H1 (cell line): ENCODE results near the gene OR51M1.

Experiments used
- ATF2 ChIP-seq: IDR thresholded peaks from 2 replicates; pipeline ENCODE4 v1.6.1; 2012; ENCODE audit warnings: low read length, inconsistent platforms
- CHD1 ChIP-seq: IDR thresholded peaks from 2 replicates; pipeline ENCODE4 v1.6.1; 2012; ENCODE audit warnings: low read depth, low read length, improper control_type of control experiment
- CTCF ChIP-seq, 3 experiments: IDR thresholded peaks; 1 replicate in 2 of 3; 2 replicates in 1 of 3; pipeline versions ENCODE4 v1.5.1 to v1.6.1; 2011; ENCODE audit warnings: low read length in 3 of 3, mild to moderate bottlenecking in 3 of 3, inconsistent platforms in 2 of 3, low read depth in 1 of 3, moderate library complexity in 1 of 3; ENCODE audit not compliant: insufficient read depth in 1 of 3; ENCODE audit errors: control extremely low read depth in 1 of 3
- GTF2F1 ChIP-seq: IDR thresholded peaks from 2 replicates; pipeline ENCODE4 v1.6.1; 2012; ENCODE audit warnings: low read depth, low read length, improper control_type of control experiment, borderline replicate concordance
- HDAC2 ChIP-seq, 2 experiments: fragments of 300-600 bp in 1 of 2; sonication (generic) in 1 of 2; IDR thresholded peaks; 2 replicates each; pipeline ENCODE4 v1.6.1; 2011 to 2012; ENCODE audit warnings: low read depth in 2 of 2, low read length in 2 of 2, mild to moderate bottlenecking in 2 of 2, moderate library complexity in 2 of 2, borderline replicate concordance in 1 of 2, inconsistent platforms in 1 of 2
- NANOG ChIP-seq: IDR thresholded peaks from 2 replicates; pipeline ENCODE4 v1.6.1; 2011; ENCODE audit warnings: low read length, low read depth, mild to moderate bottlenecking, inconsistent platforms; ENCODE audit not compliant: insufficient read depth, poor library complexity, severe bottlenecking
- TAF1 ChIP-seq: IDR thresholded peaks from 2 replicates; pipeline ENCODE4 v1.6.1; 2011; ENCODE audit warnings: mild to moderate bottlenecking, low read depth, low read length
- TF ChIP-seq, protein P1 (sequence below): IDR thresholded peaks from 2 replicates; pipeline ENCODE4 v1.6.1; 2011; ENCODE audit warnings: low read depth, mild to moderate bottlenecking, low read length; ENCODE audit not compliant: insufficient read depth

- TF ChIP-seq CTCF (IDR thresholded peaks at IDR 0.05; ENCODE audit: control extremely low read depth in 1 of 3, insufficient read depth in 1 of 3, low read depth in 1 of 3, low read length in 3 of 3) (no peak), HDAC2 (IDR thresholded peaks at IDR 0.05; ENCODE audit: borderline replicate concordance in 1 of 2, low read depth in 2 of 2, low read length in 2 of 2) (no peak), NANOG (no peak), ATF2 (no peak), CHD1 (no peak), TAF1 (no peak), GTF2F1 (no peak)
- TF ChIP-seq, protein P1, sequence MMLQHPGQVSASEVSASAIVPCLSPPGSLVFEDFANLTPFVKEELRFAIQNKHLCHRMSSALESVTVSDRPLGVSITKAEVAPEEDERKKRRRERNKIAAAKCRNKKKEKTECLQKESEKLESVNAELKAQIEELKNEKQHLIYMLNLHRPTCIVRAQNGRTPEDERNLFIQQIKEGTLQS: no peak
Observed at GRCh38 chr11:5421811-5422210, 38.2 kb downstream of the OR51M1 start, which contains the start of gene OR51Q1.
